Activated CD4-positive, alpha-beta T cell treated with anti-CD3 and anti-CD28 coated beads, Interleukin-2, Interleukin-4, amounts not matched to agents 100 ng/mL and 50 ng/mL, durations not matched to agents 16 hours and 8 hours (primary cell): ENCODE results near the gene KCNMA1.

Source experiments
- DNase-seq: peaks from one replicate; pipeline ENCODE4 v3.0.0-alpha.2; 2020; ENCODE audit warnings: low spot score

Gene KCNMA1

DNA sequence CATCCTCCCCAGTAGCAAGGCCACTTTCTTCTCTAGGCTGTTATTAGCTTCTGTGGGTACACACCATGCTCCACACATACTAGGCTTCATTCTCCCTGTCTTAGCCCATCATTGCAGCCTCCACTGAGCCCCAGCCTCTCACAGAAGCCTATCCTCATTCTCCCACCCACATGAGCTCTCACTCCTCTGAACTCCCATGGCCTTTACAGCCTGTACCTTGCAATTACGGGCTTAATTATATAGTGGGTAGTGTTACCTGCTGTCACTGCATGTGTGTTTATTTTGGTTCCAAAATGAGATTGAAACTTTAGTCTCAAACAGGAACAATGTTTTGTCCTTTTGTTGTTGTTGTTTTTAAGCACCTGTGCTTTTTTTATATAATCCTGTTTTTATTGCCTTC lies 460.0 kb downstream of the KCNMA1 start:
- no peak for DNase-seq

GRCh38 chr10:77177161-77177560 lies 460.4 kb downstream of the KCNMA1 start:
- no peak for DNase-seq

GRCh38 chr10:77176232-77176631 lies 461.4 kb downstream of the KCNMA1 start:
- no peak for DNase-seq

DNA sequence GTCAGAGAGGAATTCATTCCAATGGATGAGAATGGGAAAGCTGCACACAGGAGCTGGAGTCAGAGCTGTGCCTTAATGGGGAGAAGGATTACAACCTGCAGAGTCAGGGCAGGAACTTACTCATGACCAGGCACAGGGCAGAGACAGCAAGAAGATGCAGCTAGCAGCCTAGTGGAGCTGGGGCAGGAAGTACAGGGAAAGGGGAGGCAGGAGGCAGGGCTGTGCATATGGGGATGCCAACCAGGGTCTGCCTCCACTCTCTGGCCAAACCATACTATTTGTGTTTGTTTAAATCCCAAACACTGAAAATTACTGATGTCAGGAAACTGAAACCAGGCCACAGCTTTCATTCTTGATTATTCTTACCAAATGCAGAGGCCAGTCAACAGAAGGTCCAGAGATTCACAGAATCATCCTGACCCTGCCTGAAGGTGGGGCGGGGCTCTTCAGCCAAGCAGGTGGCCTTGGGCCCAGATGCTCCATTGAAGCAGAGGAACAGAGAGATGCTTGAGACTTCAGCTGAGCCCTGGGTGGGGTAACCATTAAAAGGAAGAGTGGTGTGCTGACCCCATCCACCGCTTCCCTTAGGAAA lies 461.9 kb downstream of the KCNMA1 start:
- no peak for DNase-seq

- peak; percentile 71 for DNase-seq
Observed at GRCh38 chr10:77173615-77174461, 463.8 kb downstream of the KCNMA1 start.

GRCh38 chr10:77172086-77172485 lies 465.5 kb downstream of the KCNMA1 start:
- DNase-seq, result no peak

GRCh38 chr10:77168861-77169260 lies 468.7 kb downstream of the KCNMA1 start:
- DNase-seq, result no peak

GRCh38 chr10:77168161-77168560 lies 469.4 kb downstream of the KCNMA1 start:
- no peak for DNase-seq

- peak; percentile 56 for DNase-seq
Observed at GRCh38 chr10:77165445-77166208, 472.0 kb downstream of the KCNMA1 start.

DNA sequence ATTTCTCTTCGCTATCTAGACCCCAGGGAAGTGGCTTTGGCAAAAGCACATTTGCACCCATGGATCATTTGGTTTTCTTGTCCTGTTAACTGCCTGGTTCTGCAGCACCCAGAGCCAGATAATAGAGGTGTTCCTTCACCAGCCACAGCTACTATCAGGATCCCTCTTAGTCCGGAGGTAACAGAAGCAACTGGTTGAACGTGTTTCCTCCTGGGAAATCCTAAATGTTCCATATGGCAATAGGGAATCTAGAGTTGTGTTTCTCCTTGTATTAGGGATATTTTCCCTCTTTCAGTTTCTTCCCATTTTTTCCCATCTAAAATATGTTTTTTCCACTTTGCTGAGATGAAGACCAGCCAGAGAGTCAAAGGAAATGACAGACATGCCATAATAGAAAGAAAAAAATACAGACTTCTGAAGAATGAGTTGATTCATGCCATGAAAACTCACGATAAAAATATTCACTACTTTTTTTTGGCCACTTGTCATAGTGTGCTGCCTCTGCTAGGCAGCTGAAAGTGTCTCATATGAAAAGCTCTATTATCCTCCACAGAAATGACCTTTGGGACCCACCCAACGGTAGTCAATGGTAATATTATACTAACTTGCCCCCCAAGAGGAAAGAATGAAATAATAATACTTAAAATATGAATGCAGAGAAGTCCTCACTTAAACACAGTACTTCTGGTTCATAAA lies 472.8 kb downstream of the KCNMA1 start:
- no peak for DNase-seq

GRCh38 chr10:77163670-77164348 lies 473.8 kb downstream of the KCNMA1 start:
- DNase-seq, result no peak

- DNase-seq, result no peak
Observed at GRCh38 chr10:77162697-77163096, 474.9 kb downstream of the KCNMA1 start.

GRCh38 chr10:77160679-77161078 lies 476.9 kb downstream of the KCNMA1 start:
- no peak for DNase-seq

GRCh38 chr10:77159538-77160110 lies 478.0 kb downstream of the KCNMA1 start:
- no peak for DNase-seq

DNA sequence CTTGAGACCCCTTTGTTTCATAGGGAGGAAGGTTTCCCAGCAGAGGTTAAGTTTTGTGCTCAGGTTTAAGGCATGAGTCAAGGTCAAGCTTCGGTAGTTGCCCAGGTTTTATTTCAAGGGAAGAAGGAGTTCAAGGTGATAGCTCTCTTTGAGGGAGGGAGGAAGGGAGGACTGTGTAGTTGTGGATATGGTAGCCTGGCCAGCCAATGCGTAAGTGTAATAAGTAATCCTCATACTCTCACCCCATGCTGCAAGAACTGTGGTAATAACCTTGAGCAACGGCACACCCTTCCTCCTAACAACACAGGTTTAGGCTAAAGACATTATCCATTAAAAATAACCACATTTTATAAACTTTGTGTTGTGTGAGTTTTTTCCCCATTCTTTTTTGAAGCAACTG lies 478.9 kb downstream of the KCNMA1 start:
- no peak for DNase-seq

GRCh38 chr10:77157248-77158019 lies 480.2 kb downstream of the KCNMA1 start:
- DNase-seq, result no peak

DNA sequence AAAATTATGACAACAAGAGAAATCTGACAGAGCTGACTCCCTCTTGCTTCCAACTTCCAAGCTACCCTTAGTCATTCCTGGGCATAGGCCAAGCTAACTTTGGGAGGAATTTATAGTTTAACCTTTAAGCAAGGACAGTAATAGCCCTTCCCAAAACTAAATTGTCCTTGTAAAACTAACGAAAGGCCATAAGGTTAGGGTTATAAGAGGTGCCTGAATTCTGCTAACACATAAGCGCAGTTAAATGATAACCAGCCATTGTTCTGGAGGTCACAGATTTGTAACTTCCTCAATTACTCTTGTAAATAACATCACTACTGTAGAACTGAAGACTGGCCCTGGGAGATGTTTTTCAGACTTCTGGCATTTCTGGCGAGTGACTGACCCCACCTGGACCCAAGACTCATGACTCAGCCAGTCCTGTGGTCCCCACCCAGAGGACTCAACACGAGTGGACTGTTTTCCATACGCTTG lies 481.2 kb downstream of the KCNMA1 start:
- no peak for DNase-seq

- DNase-seq, result no peak
Observed at GRCh38 chr10:77152256-77152655, 485.4 kb downstream of the KCNMA1 start.

- DNase-seq, result no peak
Observed at GRCh38 chr10:77151408-77151807, 486.2 kb downstream of the KCNMA1 start.

- DNase-seq, result no peak
Observed at GRCh38 chr10:77149706-77150105, 487.9 kb downstream of the KCNMA1 start.
